Left renal cortex interstitium (tissue), 4 donors: ENCODE measurements around the gene CTTNBP2. TPM values are rescaled to one million over a fixed set of nuclear protein-coding genes. Genes with fewer than 3 reads are reported as not detected.

ENCODE experiments used
- DNase-seq, 4 donors: peaks; one replicate each; pipeline ENCODE4 v3.0.0-alpha.2; 2013; ENCODE audit warnings: low read depth in 4 of 4, low spot score in 2 of 4, missing footprints in 1 of 4
- polyA plus RNA-seq, 4 donors: library from polyadenylated mRNA; unstranded; fragments of 120-200 nt; gene quantifications; one replicate each; pipeline ENCODE4 v1.2.1, GENCODE V29; 2013; ENCODE audit not compliant: insufficient read length in 4 of 4

The CTTNBP2 gene
- polyA plus RNA-seq, 4 donors = 23.2 to 34.1 (median 25.8) TPM

- no peak for DNase-seq
Measured at GRCh38 chr7:117705630-117706029, 167.6 kb downstream of the CTTNBP2 start.

GRCh38 chr7:117704063-117704462, 169.2 kb downstream of the CTTNBP2 start:
- no peak for DNase-seq

GRCh38 chr7:117698018-117698417, 175.2 kb downstream of the CTTNBP2 start:
- no peak for DNase-seq

- no peak for DNase-seq
Measured at GRCh38 chr7:117692338-117692737, 180.9 kb downstream of the CTTNBP2 start.

GRCh38 chr7:117690147-117690546, 183.1 kb downstream of the CTTNBP2 start:
- no peak for DNase-seq

- no peak for DNase-seq
Measured at GRCh38 chr7:117689406-117689805, 183.8 kb downstream of the CTTNBP2 start.

GRCh38 chr7:117688126-117688525, 185.1 kb downstream of the CTTNBP2 start:
- no peak for DNase-seq

GRCh38 chr7:117686311-117686935, 186.8 kb downstream of the CTTNBP2 start:
- DNase-seq = no peak

- no peak for DNase-seq
Measured at GRCh38 chr7:117685795-117686194, 187.4 kb downstream of the CTTNBP2 start.

GRCh38 chr7:117683430-117684175, 189.6 kb downstream of the CTTNBP2 start:
- no peak for DNase-seq

GRCh38 chr7:117682681-117683385, 190.4 kb downstream of the CTTNBP2 start:
- no peak for DNase-seq

GRCh38 chr7:117679120-117679519, 194.1 kb downstream of the CTTNBP2 start:
- no peak for DNase-seq

- no peak for DNase-seq
Measured at GRCh38 chr7:117675497-117676435, 197.5 kb downstream of the CTTNBP2 start.

GRCh38 chr7:117674617-117675016, 198.6 kb downstream of the CTTNBP2 start:
- no peak for DNase-seq

GRCh38 chr7:117673839-117674238, 199.4 kb downstream of the CTTNBP2 start:
- DNase-seq = no peak

GRCh38 chr7:117673367-117673766, 199.9 kb downstream of the CTTNBP2 start:
- peak in 2 of 4 donors; percentile 14 to 24 for DNase-seq

GRCh38 chr7:117672453-117672852, 200.8 kb downstream of the CTTNBP2 start:
- no peak for DNase-seq

- no peak for DNase-seq
Measured at GRCh38 chr7:117669818-117670217, 203.4 kb downstream of the CTTNBP2 start.

GRCh38 chr7:117667456-117667855, 205.8 kb downstream of the CTTNBP2 start:
- no peak for DNase-seq

GRCh38 chr7:117666689-117667088, 206.6 kb downstream of the CTTNBP2 start:
- no peak for DNase-seq

GRCh38 chr7:117666031-117666430, 207.2 kb downstream of the CTTNBP2 start:
- no peak for DNase-seq
